ENCODE measurements around the gene TFR2. TPM values are rescaled to one million over a fixed set of nuclear protein-coding genes. Genes with fewer than 3 reads are reported as not detected.

The TFR2 gene
- total and polyA plus RNA-seq, 2 donors (not counting 1 experiment from before 2014, with no cell fraction given): 5.9 to 10.0 TPM

GRCh38 chr7:100682228-100682741 is 40.9 kb upstream of the TFR2 start:
- no peak for TF ChIP-seq EZH2 (IDR thresholded peaks at IDR 0.05; ENCODE audit: borderline replicate concordance, insufficient read depth, low read depth, low read length, poor library complexity, severe bottlenecking)
- TF ChIP-seq CTCF (IDR thresholded peaks at IDR 0.05): no peak
- intact Hi-C loops (cut with micrococcal nuclease): no loop called here
- ChIA-PET POLR2A (interaction anchor here (1.0 kb wide), 1 partner anchor 13 kb away, joined by 4 read pairs; no protein-coding TSS in a partner anchor), CTCF (interaction anchor here (0.7 kb wide), 1 partner anchor 213 kb away, joined by 3 read pairs; no protein-coding TSS in a partner anchor)
- no peaks in the 10 kb centered on the region for H3K9me3 Mint-ChIP-seq (ENCODE audit: insufficient read depth)
- peaks cover 72% of the 10 kb centered on the region for H4K20me1 ChIP-seq (ENCODE audit: control insufficient read depth, insufficient read depth, low read length, poor library complexity, severe bottlenecking)
- no peaks in the 10 kb centered on the region for H3K27me3 ChIP-seq (replicated peaks in 1 of 4; ENCODE audit: control extremely low read depth in 1 of 4, control insufficient read depth in 3 of 4, insufficient read depth in 4 of 4, low read length in 3 of 4)
- peaks cover 9% of the 10 kb centered on the region for H3K79me2 ChIP-seq (ENCODE audit: control insufficient read depth, insufficient read depth, low read length)
- H2AFZ ChIP-seq (ENCODE audit: insufficient read depth, low read depth, low read length, poor library complexity, severe bottlenecking): no peak overlapping the region
- H3K4me2 ChIP-seq (replicated peaks; ENCODE audit: low read depth, low read length, poor library complexity, severe bottlenecking): no peak overlapping the region
- peaks cover 0 to 3% of the 10 kb centered on the region in 2 donors for H3K4me1 ChIP-seq (ENCODE audit: control insufficient read depth in 2 of 2, insufficient read depth in 2 of 2, low read length in 2 of 2)
- no peak overlapping the region for H3K4me3 Mint-ChIP-seq
- no peaks in the 10 kb centered on the region for H3K9me3 ChIP-seq (ENCODE audit: control extremely low read depth in 1 of 3, control insufficient read depth in 2 of 3, insufficient read depth in 1 of 3, low read length in 2 of 3)
- H3K27me3 Mint-ChIP-seq: no peaks in the 10 kb centered on the region
- peaks cover 2% of the 10 kb centered on the region for H3K4me1 Mint-ChIP-seq
- WGBS (ENCODE audit: insufficient coverage): 92% methylated on average over 22 of the region's 25 CpGs
- DNase-seq (no peak), ATAC-seq (ENCODE audit: low read depth) (no peak)
- H3K4me3 ChIP-seq (ENCODE audit: control extremely low read depth in 1 of 5, extremely low read depth in 1 of 5, insufficient read depth in 1 of 5, low read depth in 2 of 5, low read length in 4 of 5): no peak overlapping the region
- no peak overlapping the region for H3K27ac ChIP-seq (ENCODE audit: low read length in 2 of 2)
- peaks cover 0 to 86% of the 10 kb centered on the region in 2 experiments for H3K36me3 ChIP-seq (replicated peaks in 1 of 2; ENCODE audit: control extremely low read depth in 1 of 2, control insufficient read depth in 1 of 2, extremely low read depth in 1 of 2, insufficient read depth in 2 of 2, low read length in 1 of 2)
- H3K9ac ChIP-seq (ENCODE audit: low read length): no peak overlapping the region
- H3K27ac Mint-ChIP-seq: peak overlapping the region; percentile 67

GRCh38 chr7:100681491-100682227 is 40.3 kb upstream of the TFR2 start:
- no peak overlapping the region for H3K4me3 ChIP-seq (ENCODE audit: control extremely low read depth in 1 of 5, extremely low read depth in 1 of 5, insufficient read depth in 1 of 5, low read depth in 2 of 5, low read length in 4 of 5)
- DNase-seq (peak; percentile 23), ATAC-seq (ENCODE audit: low read depth) (no peak)
- Mint-ChIP-seq H3K9me3 (ENCODE audit: insufficient read depth) (no peaks in the 10 kb centered on the region), H3K27me3 (no peaks in the 10 kb centered on the region), H3K4me3 (no peak overlapping the region), H3K4me1 (peaks cover 3% of the 10 kb centered on the region), H3K27ac (peak overlapping the region; percentile 67)
- H3K4me1 ChIP-seq (ENCODE audit: control insufficient read depth in 2 of 2, insufficient read depth in 2 of 2, low read length in 2 of 2): peaks cover 0 to 3% of the 10 kb centered on the region in 2 donors
- 94% methylated on average over 27 of the region's 29 CpGs for WGBS (ENCODE audit: insufficient coverage)
- ChIA-PET CTCF (no interaction called here), POLR2A (no interaction called here)
- TF ChIP-seq EZH2 (IDR thresholded peaks at IDR 0.05; ENCODE audit: borderline replicate concordance, insufficient read depth, low read depth, low read length, poor library complexity, severe bottlenecking): no peak
- no peak for TF ChIP-seq CTCF (IDR thresholded peaks at IDR 0.05)
- H3K4me2 ChIP-seq (replicated peaks; ENCODE audit: low read depth, low read length, poor library complexity, severe bottlenecking): no peak overlapping the region
- peaks cover 72% of the 10 kb centered on the region for H4K20me1 ChIP-seq (ENCODE audit: control insufficient read depth, insufficient read depth, low read length, poor library complexity, severe bottlenecking)
- intact Hi-C loops (cut with micrococcal nuclease): no loop called here
- H2AFZ ChIP-seq (ENCODE audit: insufficient read depth, low read depth, low read length, poor library complexity, severe bottlenecking): no peak overlapping the region
- H3K79me2 ChIP-seq (ENCODE audit: control insufficient read depth, insufficient read depth, low read length): peaks cover 3% of the 10 kb centered on the region
- no peaks in the 10 kb centered on the region for H3K27me3 ChIP-seq (replicated peaks in 1 of 4; ENCODE audit: control extremely low read depth in 1 of 4, control insufficient read depth in 3 of 4, insufficient read depth in 4 of 4, low read length in 3 of 4)
- peaks cover 0 to 86% of the 10 kb centered on the region in 2 experiments for H3K36me3 ChIP-seq (replicated peaks in 1 of 2; ENCODE audit: control extremely low read depth in 1 of 2, control insufficient read depth in 1 of 2, extremely low read depth in 1 of 2, insufficient read depth in 2 of 2, low read length in 1 of 2)
- no peaks in the 10 kb centered on the region for H3K9me3 ChIP-seq (ENCODE audit: control extremely low read depth in 1 of 3, control insufficient read depth in 2 of 3, insufficient read depth in 1 of 3, low read length in 2 of 3)
- no peak overlapping the region for H3K9ac ChIP-seq (ENCODE audit: low read length)
- no peak overlapping the region for H3K27ac ChIP-seq (ENCODE audit: low read length in 2 of 2)

Data from B cell (primary cell).